NOMO-1 (cell line): ENCODE measurements around the gene IWS1.
A peak's percentile ranks its signal among the peaks of the same experiment; 100 is the strongest.
"Not testable (repeated sequence)": the region's sequence is repeated elsewhere in the genome, so short reads cannot be mapped to it uniquely, and the experiment has no call there.

Experiments
- DNase-seq, 2 experiments: peaks; one replicate each; lab custom pipeline; 2025; ENCODE audit not compliant: unreplicated experiment in 2 of 2; lab: John Stamatoyannopoulos, UW

The IWS1 gene

DNA sequence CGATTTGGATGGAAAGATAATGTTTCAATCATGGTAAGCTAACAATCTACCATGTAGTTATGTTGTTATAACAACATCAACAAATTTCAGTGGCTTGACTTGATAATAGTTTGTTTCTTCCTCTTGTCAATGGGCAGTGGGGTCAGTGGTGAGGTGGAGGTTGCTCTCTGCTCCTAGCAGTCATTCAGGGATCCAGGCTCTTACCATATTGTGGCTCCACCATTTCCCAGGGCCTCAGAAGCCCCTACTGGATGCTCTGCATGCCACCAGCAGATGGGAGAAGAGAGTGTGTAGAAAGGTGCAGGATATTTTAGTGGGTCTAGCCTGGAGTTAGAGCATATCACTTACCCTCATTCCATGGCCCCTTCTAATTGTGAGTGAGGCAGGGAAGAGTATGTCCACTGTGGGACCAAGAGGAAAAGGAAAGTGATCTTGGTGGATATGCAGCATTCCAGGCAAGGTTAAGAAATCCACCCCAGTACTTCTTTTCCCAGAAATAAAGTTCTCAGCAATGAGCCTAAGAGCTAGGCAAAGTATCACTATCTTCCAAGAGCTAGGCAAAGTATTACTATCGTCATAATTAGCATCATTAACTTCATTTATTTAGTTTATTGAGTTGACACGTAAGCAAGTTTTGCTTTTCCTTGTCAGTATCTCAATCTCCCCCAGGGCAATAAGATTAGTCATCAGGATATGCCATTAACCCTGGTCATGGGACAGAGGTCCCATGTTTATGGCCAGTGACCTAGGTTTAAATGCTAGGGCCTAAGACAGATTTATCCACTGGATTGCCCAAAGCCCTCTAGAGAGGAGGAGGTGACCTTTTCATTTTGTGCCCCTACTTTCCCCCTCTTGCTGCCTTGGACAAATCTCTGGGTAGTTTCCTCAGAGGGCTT lies 4.2 kb upstream of the IWS1 start:
- DNase-seq: no peak

DNA sequence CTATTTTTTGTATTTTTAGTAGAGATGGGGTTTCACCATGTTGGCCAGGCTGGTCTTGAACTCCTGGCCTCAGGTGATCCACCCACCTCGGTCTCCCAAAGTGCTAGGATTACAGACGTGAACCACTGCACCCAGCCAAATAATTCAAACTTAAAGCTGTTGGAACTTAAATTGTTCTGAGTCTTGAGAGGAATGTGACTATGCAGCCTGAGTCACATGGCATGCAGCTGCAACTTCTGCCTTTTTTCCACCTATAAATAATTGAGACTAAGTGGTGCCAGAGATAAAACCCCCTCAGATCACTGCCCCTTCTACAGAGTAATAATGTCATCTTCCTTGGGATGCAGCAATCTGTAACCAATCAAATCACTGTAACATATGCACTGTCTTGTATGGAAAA lies 3.1 kb upstream of the IWS1 start:
- DNase-seq: not testable (repeated sequence)

DNA sequence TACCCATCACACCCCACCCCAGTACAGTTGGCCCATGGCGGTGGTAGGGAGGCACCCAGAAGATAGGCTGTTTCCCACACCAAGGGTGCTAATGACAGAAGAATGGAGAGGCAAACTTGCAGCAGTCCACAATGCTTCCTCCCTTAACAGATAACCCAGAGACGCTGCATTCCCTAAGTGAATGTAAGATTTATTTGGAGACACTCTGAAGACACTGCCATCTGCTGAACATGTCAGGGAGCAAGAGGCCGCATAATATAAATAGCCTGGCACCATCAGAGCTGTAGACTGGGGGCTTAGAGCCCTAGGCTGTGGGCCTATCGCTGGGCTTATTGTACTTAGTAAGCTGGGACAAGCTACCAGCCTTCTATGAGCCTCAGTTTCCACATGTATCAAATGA lies 2.2 kb upstream of the IWS1 start:
- DNase-seq: no peak

DNA sequence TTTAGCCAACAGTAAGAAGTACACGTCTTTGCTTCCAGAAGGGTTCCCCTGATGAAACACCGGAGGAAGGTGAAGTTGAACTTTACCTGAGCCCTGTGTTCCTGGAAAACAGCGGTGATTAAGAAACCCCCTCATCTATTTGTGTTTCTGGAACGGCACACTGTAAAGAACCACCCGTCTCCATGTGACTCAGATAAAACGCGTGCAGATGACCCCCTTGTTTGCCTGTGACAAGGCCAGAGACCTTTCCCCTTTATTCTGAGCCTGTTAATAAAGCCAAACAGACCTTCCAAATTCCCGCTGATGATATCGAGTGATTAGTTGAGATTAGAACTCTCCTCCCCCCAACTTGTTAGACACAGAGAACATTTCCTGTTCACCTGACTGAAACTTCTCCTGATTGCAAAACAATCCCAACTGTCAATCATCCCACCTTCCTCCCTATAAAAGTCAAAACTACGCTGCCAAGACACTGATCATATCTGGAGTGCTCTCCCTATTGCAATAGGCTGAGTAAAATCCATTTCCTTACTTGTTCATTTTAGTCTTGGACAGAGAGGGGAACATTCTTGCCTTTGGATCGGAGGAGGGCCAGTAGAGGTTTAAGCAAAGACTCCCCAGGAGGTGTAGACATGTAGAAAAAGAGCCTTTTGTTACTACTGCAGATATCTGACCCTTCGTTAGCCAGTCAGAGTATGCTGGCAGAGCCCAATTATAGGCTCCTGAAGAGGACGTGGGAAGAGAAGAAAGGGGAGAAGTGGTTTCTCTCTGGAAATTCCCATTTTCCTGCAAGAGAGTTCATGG lies 914 bp upstream of the IWS1 start:
- DNase-seq: peak in 1 of 2 experiments; percentile 66

DNA sequence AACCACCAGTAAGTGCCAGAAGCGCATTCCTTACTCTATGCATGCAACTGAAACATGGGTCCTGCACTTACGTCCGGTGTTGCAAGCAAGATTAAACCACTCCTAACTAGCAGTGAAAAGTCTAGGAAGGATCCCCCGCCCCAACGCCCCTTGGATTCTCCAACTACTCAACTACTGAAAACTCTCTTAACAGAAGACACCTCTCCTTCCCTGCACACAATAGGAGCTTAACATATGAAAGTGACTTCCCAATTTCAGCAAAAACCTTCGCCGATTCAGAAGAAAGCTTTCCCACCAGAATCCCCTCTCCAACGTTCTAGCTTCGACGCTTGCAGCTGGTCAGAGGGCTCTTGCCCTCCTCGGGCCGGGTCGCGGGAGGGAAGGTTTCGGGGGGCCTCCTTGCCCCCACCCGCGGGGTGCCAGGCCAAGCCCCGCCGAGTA lies 578 bp downstream of the IWS1 start:
- peak; percentile 13 to 55 for DNase-seq

DNA sequence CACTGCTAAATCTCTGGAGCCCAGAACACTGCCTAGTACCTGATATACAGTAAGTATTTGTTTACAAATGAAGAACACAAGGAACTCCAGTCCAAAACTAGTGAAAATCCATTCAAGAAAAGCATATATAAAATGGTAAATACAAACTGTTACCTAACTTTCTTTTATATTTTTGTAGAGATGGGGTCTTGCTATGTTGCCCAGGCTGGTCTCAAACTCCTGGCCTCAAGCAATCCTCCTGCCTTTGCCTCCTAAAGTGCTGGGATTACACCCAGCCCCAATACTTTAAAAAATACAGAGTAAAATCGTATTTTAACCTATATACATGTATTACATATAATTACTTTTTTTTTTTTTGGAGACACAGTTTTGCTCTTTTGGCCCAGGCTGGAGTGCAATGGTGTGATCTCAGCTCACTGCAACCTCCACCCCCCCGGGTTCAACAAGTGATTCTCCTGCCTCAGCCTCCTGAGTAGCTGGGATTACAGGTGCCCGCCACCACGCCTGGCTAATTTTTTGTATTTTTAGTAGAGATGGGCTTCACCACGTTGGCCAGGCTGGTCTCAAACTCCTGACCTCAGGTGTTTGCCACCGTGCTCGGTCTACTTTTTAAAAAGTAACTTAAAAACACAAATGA lies 2.0 kb downstream of the IWS1 start:
- not testable (repeated sequence) for DNase-seq

DNA sequence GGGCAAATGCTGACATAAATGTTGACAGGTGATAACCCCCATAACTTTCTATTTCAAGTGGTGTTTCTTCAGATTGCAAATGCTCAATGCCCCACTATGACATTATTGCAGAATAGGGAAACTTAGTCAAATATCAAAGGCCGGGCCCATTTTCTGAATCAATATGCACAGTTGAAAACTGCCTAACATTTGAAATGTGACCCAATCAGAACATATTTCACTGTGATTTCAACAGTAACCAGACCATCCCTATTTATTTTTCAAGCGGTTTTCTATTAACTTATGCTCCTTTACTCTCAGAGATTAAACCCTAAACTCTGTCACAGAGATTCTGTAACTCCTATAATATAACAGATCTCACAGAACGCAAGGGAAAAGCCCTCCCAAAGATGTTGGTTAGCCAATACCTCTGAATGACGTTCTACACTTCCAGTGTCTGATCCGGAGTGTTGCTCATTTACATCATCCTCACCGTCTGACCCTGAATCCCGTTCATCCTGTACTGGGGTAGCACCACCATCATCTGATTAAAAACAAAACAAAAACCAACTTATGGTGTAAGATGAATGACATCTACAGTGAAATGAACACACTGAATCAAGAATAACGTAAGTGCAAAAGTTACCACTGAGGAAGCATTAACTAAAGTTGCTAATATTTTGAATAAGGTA lies 2.9 kb downstream of the IWS1 start:
- no peak for DNase-seq

DNA sequence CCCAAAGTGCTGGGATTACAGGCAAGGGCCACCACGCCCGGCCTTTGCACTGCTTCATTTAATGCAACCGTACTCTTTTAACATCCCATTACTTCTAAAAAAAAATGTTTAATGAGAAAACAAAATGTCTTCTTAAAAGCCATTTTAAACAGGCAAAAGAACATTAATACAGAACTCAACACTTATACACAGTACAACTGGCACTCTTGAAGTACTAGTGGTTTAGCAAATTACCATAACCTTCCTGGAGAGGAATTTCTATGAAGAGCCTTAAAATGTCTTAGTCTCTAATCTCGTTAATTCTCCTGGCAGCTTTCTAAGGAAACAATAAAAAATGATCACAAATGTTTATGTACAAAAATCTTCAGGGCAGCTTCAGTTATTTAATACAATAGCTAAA lies 5.9 kb downstream of the IWS1 start:
- no peak for DNase-seq

DNA sequence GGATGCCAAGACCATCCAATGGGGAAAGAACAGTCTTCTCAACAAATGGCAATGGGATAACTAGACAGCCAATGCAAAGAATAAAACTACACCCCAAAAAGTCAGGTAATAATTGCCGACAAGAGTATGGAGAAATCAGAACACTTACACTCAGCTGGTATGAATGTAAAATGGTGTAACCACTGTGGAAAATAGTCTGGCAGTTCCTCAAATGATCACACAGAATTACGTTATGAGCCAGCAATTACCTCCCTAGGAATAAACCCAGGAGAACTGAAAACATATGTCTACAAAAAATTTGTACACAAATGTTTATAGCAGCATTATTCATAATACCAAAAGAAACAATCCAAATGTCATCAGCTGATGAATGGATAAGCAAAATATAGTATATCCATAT lies 8.8 kb downstream of the IWS1 start:
- no peak for DNase-seq

DNA sequence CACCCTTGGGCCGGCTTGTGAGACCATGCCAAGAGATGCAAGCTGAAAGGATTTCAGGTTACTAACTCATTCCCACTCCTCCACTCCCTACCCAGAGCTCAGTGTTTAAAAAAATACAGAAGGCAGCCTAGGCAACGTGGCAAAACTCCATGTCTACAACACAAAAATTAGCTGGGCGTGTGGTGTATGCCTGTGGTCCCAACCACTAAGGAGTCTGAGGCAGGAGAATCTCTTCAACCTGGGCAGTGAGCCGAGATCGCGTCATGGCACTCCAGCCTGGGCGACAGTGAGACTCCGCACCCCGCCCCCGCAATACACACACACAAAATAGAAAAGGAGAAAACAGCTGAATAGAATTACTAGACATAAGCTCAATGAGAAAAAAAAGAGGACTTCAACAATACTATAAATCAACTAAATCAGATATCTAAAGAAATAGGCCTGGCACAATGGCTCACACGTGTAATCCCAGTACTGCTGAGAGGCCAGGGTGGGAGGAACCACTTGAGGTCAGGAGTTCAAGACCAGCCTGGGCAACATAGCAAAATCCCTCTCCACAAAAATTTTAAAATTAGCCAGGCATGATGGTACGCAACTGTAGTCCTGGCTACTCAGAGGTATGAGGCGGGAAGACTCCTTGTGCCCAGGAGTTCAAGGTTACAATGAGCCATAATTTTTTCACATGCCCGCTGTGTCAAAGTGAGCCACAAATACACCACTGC lies 10.1 kb downstream of the IWS1 start:
- DNase-seq: no peak

DNA sequence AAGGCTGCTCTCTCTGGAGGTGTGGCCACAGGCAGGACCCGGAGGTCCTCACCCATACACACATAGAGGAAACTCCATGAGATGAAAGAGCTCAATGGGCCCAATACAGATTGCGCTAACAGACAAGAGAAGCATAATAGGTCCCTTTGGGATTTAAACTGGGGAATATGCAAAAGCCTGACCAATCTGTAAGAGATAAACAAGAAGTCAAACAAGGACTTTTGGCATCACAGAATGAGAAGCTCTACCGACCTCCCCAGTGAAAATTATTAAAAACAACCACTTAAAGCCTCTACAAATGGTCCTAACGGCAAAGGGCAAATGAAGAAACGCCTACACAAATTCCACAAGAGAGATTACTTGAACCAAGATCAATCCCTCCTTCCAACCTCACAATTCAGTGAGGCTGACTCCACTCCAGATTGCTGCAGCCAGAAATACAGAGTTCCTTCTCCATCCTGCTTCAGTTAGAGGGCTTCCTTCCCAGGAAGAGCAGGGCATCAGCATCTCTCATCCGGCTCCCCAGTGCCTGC lies 10.8 kb downstream of the IWS1 start:
- DNase-seq: no peak

DNA sequence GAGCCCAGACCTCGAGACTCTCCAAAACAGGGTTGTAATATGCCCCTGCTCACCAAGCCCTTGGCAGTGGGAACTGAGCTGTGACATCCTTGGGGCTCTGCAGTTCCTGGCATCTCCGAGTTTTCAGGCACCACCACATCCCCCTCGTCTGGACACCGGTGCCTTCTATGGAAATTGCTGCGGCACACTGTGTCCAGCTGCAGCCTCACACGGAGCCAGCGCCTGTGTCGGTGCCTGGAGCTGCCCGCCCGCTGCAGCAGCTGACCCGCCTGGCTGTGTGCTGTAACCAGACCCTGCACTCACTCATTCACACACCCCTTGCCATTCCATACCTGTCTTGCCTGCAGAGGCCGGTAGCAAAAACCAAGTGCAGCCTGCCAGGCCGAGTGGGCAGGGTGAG lies 11.8 kb downstream of the IWS1 start:
- DNase-seq: no peak

DNA sequence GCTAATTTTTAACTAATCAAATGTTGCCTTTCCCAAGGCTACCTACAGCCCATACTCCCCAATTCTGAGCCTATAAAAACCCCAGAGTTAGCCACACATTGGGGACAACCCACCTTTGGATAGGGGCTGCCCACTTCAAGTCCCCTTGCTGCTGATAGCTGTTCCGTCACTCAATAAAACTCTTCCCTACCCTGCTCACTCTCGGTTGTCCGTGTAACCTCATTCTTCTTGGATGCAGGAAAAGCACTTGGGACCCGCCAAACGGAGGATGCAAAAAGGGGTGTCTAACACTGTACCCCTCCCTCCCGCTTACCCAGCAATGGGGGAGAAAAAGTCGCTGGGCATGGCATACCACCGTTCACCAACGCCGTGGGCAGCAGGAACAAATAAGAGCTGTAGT lies 12.2 kb downstream of the IWS1 start:
- DNase-seq: no peak

DNA sequence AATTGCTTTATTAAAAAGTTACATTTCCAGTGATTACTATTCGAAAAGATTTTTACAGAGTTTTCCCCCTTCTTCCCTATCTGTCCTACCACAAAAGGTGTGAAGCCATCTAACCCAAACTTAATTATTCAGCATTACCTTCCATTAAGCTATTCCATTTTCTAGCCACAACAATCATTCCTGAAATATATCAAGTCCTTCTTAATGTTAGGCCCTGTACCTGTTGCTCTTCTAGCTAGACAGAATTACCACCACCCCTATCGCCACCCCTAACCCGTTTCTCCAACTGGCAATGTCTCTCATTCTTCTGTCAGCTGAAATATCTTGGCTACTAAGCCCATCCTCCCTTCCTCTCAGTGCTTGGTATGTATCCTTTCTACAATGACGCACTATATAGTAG lies 13.9 kb downstream of the IWS1 start:
- no peak for DNase-seq

DNA sequence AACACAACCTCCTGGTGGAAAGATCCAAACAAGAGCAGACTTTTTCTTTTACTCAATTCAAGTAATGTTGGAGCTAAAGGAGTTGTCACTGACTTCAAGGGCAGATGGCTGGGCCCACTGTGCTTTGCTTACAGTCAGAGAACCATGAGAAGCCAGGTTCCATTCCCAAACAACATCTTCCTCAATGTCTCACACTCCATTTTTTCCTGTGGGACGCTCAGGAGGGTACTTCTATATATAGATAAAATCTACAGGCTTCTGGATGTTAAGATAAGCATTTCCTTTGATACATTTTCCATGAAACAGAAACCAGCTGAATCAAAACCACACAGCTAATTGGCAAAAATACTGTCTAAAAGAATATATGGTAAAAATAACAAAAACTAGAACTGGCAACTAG lies 14.4 kb downstream of the IWS1 start:
- no peak for DNase-seq

DNA sequence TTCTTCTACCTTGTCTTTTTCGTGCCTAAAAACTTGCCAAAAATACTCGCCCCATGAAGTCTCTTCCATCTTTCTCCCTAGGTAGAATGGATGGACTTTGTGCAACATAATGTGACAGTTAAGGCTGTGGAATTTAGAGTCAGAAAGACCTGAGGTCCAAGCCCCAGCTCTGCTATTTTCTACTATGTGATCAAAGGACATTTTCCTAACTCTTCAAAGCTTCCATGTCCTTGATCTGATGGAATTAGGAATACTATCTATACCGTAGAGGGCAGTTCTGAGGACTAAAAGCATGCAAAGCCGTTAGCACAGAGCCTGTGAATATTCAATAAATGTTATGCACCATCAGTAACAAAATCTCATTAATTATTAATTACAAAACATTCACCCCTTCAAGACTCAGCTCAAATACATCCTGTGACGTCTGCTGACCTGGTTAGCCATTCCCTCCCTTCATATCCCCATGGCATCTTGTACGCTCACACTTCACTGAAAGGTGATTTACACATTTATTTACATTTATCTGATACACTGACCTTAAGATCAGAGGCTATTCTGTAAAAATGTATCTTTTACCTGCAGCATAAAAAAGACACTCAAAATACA lies 15.1 kb downstream of the IWS1 start:
- no peak for DNase-seq

DNA sequence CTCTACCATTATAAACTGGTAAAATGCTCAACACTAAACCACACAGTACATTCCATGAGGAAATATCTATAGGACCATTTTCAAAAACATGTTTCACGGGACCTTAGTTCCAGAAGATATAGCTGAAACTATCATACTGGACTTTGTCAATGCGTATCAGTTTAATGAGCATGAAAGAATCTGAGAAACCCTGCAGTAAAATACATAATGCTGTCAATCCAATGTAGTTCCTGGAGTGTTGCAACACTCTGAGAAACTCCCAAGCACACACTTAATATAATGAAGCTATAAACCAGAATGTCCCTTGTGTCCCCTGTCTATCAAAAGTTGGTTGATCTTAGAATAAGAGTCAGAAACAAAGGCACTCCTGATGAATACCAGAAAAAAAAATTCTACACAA lies 16.2 kb downstream of the IWS1 start:
- no peak for DNase-seq

DNA sequence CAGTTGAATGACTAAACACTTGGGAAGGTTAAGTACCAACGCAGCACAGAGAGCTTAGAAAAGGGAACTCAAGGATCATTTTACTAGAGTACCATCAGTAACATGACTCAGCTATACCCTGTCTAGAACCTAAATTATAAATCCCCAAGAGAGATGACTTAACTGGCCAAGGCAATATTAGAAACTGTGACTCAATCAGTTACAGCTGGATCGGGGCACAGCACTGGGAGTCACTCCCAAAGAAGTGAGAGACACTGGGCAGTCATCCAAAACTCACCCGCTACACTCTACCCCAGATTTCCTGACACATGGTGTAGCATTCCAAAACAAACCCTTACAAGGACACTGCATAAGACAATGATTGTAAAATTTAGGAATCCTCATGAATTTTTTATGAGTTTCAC lies 17.7 kb downstream of the IWS1 start:
- peak; percentile 75 to 85 for DNase-seq

DNA sequence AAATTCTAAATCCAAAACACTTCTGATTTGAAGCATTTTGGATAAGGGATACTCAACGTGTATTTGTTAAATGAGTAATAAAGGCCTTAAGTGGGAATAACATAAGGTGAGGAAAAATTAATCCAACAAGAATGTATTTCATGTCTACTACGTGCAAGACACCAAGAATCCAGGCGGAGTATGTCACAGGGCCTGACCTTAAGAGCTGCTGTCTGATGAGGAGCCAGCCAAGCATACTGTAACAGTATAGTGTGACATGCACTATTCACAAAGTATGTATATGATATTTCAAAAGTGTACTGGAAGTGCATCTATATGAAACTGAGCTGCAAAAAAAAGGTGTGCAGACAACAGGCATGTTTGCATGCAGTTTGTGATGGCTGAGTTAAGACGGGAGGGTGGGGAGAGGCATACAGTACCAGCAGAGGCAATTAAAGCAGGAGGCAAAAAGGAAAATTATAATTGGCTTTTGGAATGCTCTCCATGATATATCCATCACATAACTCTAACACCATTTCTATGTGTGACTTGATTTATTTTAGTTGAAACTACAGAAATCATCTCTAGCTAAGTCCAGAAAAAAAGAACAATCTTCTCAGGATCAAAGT lies 18.2 kb downstream of the IWS1 start:
- DNase-seq: no peak
